T-helper 2 cell treated with Interferon-gamma antibody and Interleukin-4, amounts not matched to agents 5 μg/mL and 100 μg/mL, for 36 hours (primary cell): Measurements from ENCODE around the gene POPDC2.

ENCODE experiments used
- DNase-seq: peaks from one replicate; pipeline ENCODE4 v3.0.0; 2021; ENCODE audit warnings: low spot score
- H3K27ac Mint-ChIP-seq: one replicate; pipeline ENCODE4 v1.8.0; 2021; ENCODE audit warnings: mild to moderate bottlenecking, mixed read lengths
- H3K27me3 Mint-ChIP-seq: one replicate; pipeline ENCODE4 v1.8.0; 2021; ENCODE audit warnings: low read depth, mixed read lengths
- H3K36me3 Mint-ChIP-seq: one replicate; pipeline ENCODE4 v1.8.0; 2021; ENCODE audit warnings: low read depth, mixed read lengths
- H3K4me1 Mint-ChIP-seq: one replicate; pipeline ENCODE4 v1.8.0; 2021; ENCODE audit warnings: low read depth, mixed read lengths
- H3K4me3 Mint-ChIP-seq: one replicate; pipeline ENCODE4 v1.8.0; 2022; ENCODE audit warnings: mild to moderate bottlenecking, moderate library complexity, mixed read lengths
- H3K9me3 Mint-ChIP-seq: one replicate; pipeline ENCODE4 v1.8.0; 2021; ENCODE audit warnings: mixed read lengths

The POPDC2 gene

GRCh38 chr3:119677641-119677934 is 17.2 kb upstream of the POPDC2 start:
- H3K4me3 Mint-ChIP-seq = peak overlapping the region; percentile 99
- H3K27ac Mint-ChIP-seq = peak overlapping the region; percentile 96
- H3K36me3 Mint-ChIP-seq = peaks cover 29% of the 10 kb centered on the region
- H3K27me3 Mint-ChIP-seq = no peaks in the 10 kb centered on the region
- no peak for DNase-seq
- peaks cover 28% of the 10 kb centered on the region for H3K4me1 Mint-ChIP-seq
- H3K9me3 Mint-ChIP-seq = no peaks in the 10 kb centered on the region

GRCh38 chr3:119676771-119677640 is 16.6 kb upstream of the POPDC2 start, which contains the start of gene COX17:
Gene COX17 (minus strand): TSS chr3:119677406. CDS start chr3:119677310, 96 bp downstream.
- peak; percentile 95 for DNase-seq
- Mint-ChIP-seq H3K27ac (peak within 1 kb of the TSS; percentile 96), H3K36me3 (peaks cover 34% of the 10 kb centered on the region), H3K4me3 (peak within 1 kb of the TSS; percentile 99), H3K4me1 (peaks cover 32% of the 10 kb centered on the region), H3K9me3 (no peaks in the 10 kb centered on the region), H3K27me3 (no peaks in the 10 kb centered on the region)

GRCh38 chr3:119676020-119676419 is 15.6 kb upstream of the POPDC2 start:
- Mint-ChIP-seq H3K27ac (peak overlapping the region; percentile 96), H3K4me3 (peak overlapping the region; percentile 99), H3K4me1 (peaks cover 35% of the 10 kb centered on the region), H3K36me3 (peaks cover 42% of the 10 kb centered on the region), H3K27me3 (no peaks in the 10 kb centered on the region), H3K9me3 (no peaks in the 10 kb centered on the region)
- no peak for DNase-seq

- Mint-ChIP-seq H3K27ac (peak overlapping the region; percentile 96), H3K9me3 (no peaks in the 10 kb centered on the region), H3K27me3 (no peaks in the 10 kb centered on the region), H3K4me1 (peaks cover 35% of the 10 kb centered on the region), H3K4me3 (peak overlapping the region; percentile 99), H3K36me3 (peaks cover 44% of the 10 kb centered on the region)
- no peak for DNase-seq
Observed at GRCh38 chr3:119675188-119675874, 14.9 kb upstream of the POPDC2 start.

GRCh38 chr3:119673875-119674274 is 13.5 kb upstream of the POPDC2 start:
- Mint-ChIP-seq H3K36me3 (peaks cover 55% of the 10 kb centered on the region), H3K27ac (no peak overlapping the region), H3K9me3 (no peaks in the 10 kb centered on the region), H3K4me3 (no peak overlapping the region), H3K4me1 (peaks cover 33% of the 10 kb centered on the region), H3K27me3 (no peaks in the 10 kb centered on the region)
- DNase-seq = no peak

GRCh38 chr3:119672776-119673175 is 12.4 kb upstream of the POPDC2 start:
- Mint-ChIP-seq H3K9me3 (no peaks in the 10 kb centered on the region), H3K27me3 (no peaks in the 10 kb centered on the region), H3K4me1 (peaks cover 32% of the 10 kb centered on the region), H3K36me3 (peaks cover 55% of the 10 kb centered on the region), H3K4me3 (no peak overlapping the region), H3K27ac (no peak overlapping the region)
- DNase-seq = no peak

- Mint-ChIP-seq H3K27me3 (no peaks in the 10 kb centered on the region), H3K4me1 (peaks cover 12% of the 10 kb centered on the region), H3K27ac (no peak overlapping the region), H3K36me3 (peaks cover 41% of the 10 kb centered on the region), H3K4me3 (no peak overlapping the region), H3K9me3 (no peaks in the 10 kb centered on the region)
- DNase-seq = no peak
Observed at GRCh38 chr3:119669906-119670570, 9.6 kb upstream of the POPDC2 start.

GRCh38 chr3:119665954-119666559 is 5.7 kb upstream of the POPDC2 start:
- Mint-ChIP-seq H3K27me3 (no peaks in the 10 kb centered on the region), H3K27ac (no peak overlapping the region), H3K4me3 (no peak overlapping the region), H3K9me3 (no peaks in the 10 kb centered on the region), H3K4me1 (peaks cover 6% of the 10 kb centered on the region), H3K36me3 (peaks cover 17% of the 10 kb centered on the region)
- DNase-seq = no peak

GRCh38 chr3:119664850-119665379 is 4.5 kb upstream of the POPDC2 start:
- H3K27ac Mint-ChIP-seq = no peak overlapping the region
- H3K27me3 Mint-ChIP-seq = no peaks in the 10 kb centered on the region
- peaks cover 12% of the 10 kb centered on the region for H3K36me3 Mint-ChIP-seq
- no peak for DNase-seq
- peaks cover 6% of the 10 kb centered on the region for H3K4me1 Mint-ChIP-seq
- H3K9me3 Mint-ChIP-seq = no peaks in the 10 kb centered on the region
- no peak overlapping the region for H3K4me3 Mint-ChIP-seq

- Mint-ChIP-seq H3K27ac (no peak overlapping the region), H3K27me3 (no peaks in the 10 kb centered on the region), H3K4me1 (peaks cover 5% of the 10 kb centered on the region), H3K36me3 (peaks cover 8% of the 10 kb centered on the region), H3K4me3 (no peak overlapping the region), H3K9me3 (no peaks in the 10 kb centered on the region)
- no peak for DNase-seq
Observed at GRCh38 chr3:119664370-119664769, 4.0 kb upstream of the POPDC2 start.

- Mint-ChIP-seq H3K9me3 (no peaks in the 10 kb centered on the region), H3K4me1 (peaks cover 5% of the 10 kb centered on the region), H3K36me3 (peaks cover 4% of the 10 kb centered on the region), H3K27me3 (no peaks in the 10 kb centered on the region), H3K27ac (no peak overlapping the region), H3K4me3 (no peak overlapping the region)
- no peak for DNase-seq
Observed at GRCh38 chr3:119663885-119664284, 3.5 kb upstream of the POPDC2 start.

- no peak for DNase-seq
- peaks cover 8% of the 10 kb centered on the region for H3K4me1 Mint-ChIP-seq
- no peaks in the 10 kb centered on the region for H3K27me3 Mint-ChIP-seq
- H3K27ac Mint-ChIP-seq = no peak overlapping the region
- peaks cover 4% of the 10 kb centered on the region for H3K36me3 Mint-ChIP-seq
- no peak overlapping the region for H3K4me3 Mint-ChIP-seq
- H3K9me3 Mint-ChIP-seq = no peaks in the 10 kb centered on the region
Observed at GRCh38 chr3:119662604-119663373, 2.4 kb upstream of the POPDC2 start.
